Endothelial cell of umbilical vein (primary cell): ENCODE results near the gene REL. TPM values are rescaled to one million over a fixed set of nuclear protein-coding genes. Genes with fewer than 3 reads are reported as not detected.

ENCODE experiments used
- BruUV-seq: library from RNA; stranded (reverse); fragments of 400-500 nt; replicated peaks from 2 replicates; lab custom pipeline; 2021; lab: Mats Ljungman, UMichigan
- CTCF ChIA-PET: fragments of 300-600, 350-600 bp; sonication (Branson Sonifier 250); formaldehyde crosslinking; loops from one replicate; lab custom pipeline; 2021; ENCODE audit warnings: antibody characterized with exemption, inconsistent platforms; lab: Charles Lee
- POLR2A ChIA-PET: fragments of 300-600, 350-600 bp; sonication (Branson Sonifier 250); formaldehyde crosslinking; loops from one replicate; lab custom pipeline; 2021; ENCODE audit warnings: antibody characterized with exemption, inconsistent platforms; lab: Charles Lee
- DNase-seq: peaks from one replicate; pipeline ENCODE4 v3.0.0-alpha.2; 2011; ENCODE audit warnings: low read depth, low spot score
- FAIRE-seq: peaks from 2 replicates; lab custom pipeline; 2011; peaks lifted over from hg19 to GRCh38; lab: Jason Lieb, UNC
- H2AFZ ChIP-seq: 2 replicates; pipeline ENCODE4 v1.6.0; 2012; ENCODE audit warnings: low read depth, low read length, control low read depth, inconsistent platforms
- H3K27ac ChIP-seq: 2 replicates; pipeline ENCODE4 v1.5.1; 2011; ENCODE audit warnings: low read depth, mild to moderate bottlenecking, control low read depth, low read length, moderate library complexity; ENCODE audit not compliant: insufficient read depth
- H3K27me3 ChIP-seq, 2 experiments: 2 replicates each; pipeline versions ENCODE4 v1.6.0 to v1.6.1; 2011; ENCODE audit warnings: low read length in 2 of 2, mixed read lengths in 1 of 2; ENCODE audit not compliant: control insufficient read depth in 2 of 2, insufficient read depth in 2 of 2
- H3K36me3 ChIP-seq, 2 experiments: 2 replicates in 1 of 2; 3 replicates in 1 of 2; pipeline ENCODE4 v1.5.1; 2011; ENCODE audit warnings: low read length in 2 of 2, mild to moderate bottlenecking in 1 of 2, moderate library complexity in 1 of 2; ENCODE audit not compliant: control insufficient read depth in 2 of 2, insufficient read depth in 2 of 2; ENCODE audit errors: extremely low read depth in 1 of 2
- H3K4me1 ChIP-seq: 3 replicates; pipeline ENCODE4 v1.5.1; 2011; ENCODE audit warnings: mild to moderate bottlenecking, low read length; ENCODE audit not compliant: control insufficient read depth, insufficient read depth; ENCODE audit errors: extremely low read depth
- H3K4me2 ChIP-seq: 2 replicates; pipeline ENCODE4 v1.6.1; 2011; ENCODE audit warnings: low read length, control low read depth, mixed read lengths; ENCODE audit not compliant: insufficient read depth
- H3K4me3 ChIP-seq, 3 experiments: fragments of 200-600 bp in 1 of 3; sonication (generic), shearing (Covaris generic) in 1 of 3; replicated peaks in 1 of 3; 2 replicates each; pipeline ENCODE4 v1.5.1; 2011 to 2016; ENCODE audit warnings: control low read depth in 3 of 3, low read length in 3 of 3, mild to moderate bottlenecking in 2 of 3, inconsistent platforms in 1 of 3, low read depth in 1 of 3, moderate library complexity in 1 of 3; ENCODE audit not compliant: insufficient read depth in 1 of 3
- H3K79me2 ChIP-seq: 2 replicates; pipeline ENCODE4 v1.6.0; 2012; ENCODE audit warnings: low read length, inconsistent platforms; ENCODE audit not compliant: control insufficient read depth, insufficient read depth
- H3K9ac ChIP-seq: replicated peaks from 2 replicates; pipeline ENCODE3; 2011; ENCODE audit warnings: low read length, control low read depth; ENCODE audit not compliant: insufficient read depth; ENCODE audit errors: extremely low read depth
- H3K9me1 ChIP-seq: replicated peaks from 3 replicates; pipeline ENCODE4 v1.6.0; 2011; ENCODE audit warnings: mild to moderate bottlenecking, low read length; ENCODE audit not compliant: control insufficient read depth, insufficient read depth; ENCODE audit errors: extremely low read depth
- H3K9me3 ChIP-seq: replicated peaks from 2 replicates; pipeline ENCODE4 v1.5.1; 2012; ENCODE audit warnings: low read length, inconsistent platforms; ENCODE audit not compliant: control insufficient read depth, insufficient read depth
- H4K20me1 ChIP-seq: replicated peaks from 2 replicates; pipeline ENCODE3; 2011; ENCODE audit warnings: mild to moderate bottlenecking, low read length; ENCODE audit not compliant: control insufficient read depth, insufficient read depth; ENCODE audit errors: extremely low read depth
- CTCF ChIP-seq, 2 donors: IDR thresholded peaks; 1 replicate in 1 of 2; 2 replicates in 1 of 2; pipeline ENCODE4 v1.5.1; 2011; ENCODE audit warnings: low read length in 2 of 2, mild to moderate bottlenecking in 2 of 2, moderate library complexity in 2 of 2, control low read depth in 1 of 2, inconsistent platforms in 1 of 2, low read depth in 1 of 2; ENCODE audit not compliant: insufficient read depth in 1 of 2; ENCODE audit errors: extremely low read depth in 1 of 2
- EZH2 ChIP-seq: IDR thresholded peaks from 2 replicates; pipeline ENCODE4 v1.6.1; 2012; ENCODE audit warnings: borderline replicate concordance, low read depth, mild to moderate bottlenecking, moderate library complexity, low read length, inconsistent platforms; ENCODE audit not compliant: severe bottlenecking
- FOS ChIP-seq: IDR thresholded peaks from 2 replicates; pipeline ENCODE4 v1.6.1; 2011; ENCODE audit warnings: mild to moderate bottlenecking, low read length, moderate library complexity, borderline replicate concordance; ENCODE audit not compliant: insufficient read depth
- GATA2 ChIP-seq: IDR thresholded peaks from 2 replicates; pipeline ENCODE4 v1.7.0; 2011; ENCODE audit warnings: low read depth, mild to moderate bottlenecking, moderate library complexity, mixed read lengths, low read length; ENCODE audit not compliant: insufficient read length, insufficient read depth
- JUN ChIP-seq: IDR thresholded peaks from 2 replicates; pipeline ENCODE4 v1.6.1; 2011; ENCODE audit warnings: borderline replicate concordance, low read depth; ENCODE audit not compliant: insufficient read length, insufficient read depth
- MAX ChIP-seq: IDR thresholded peaks from 2 replicates; pipeline ENCODE4 v1.6.1; 2011; ENCODE audit not compliant: insufficient read depth, insufficient read length
- MYC ChIP-seq: IDR thresholded peaks from one replicate; pipeline ENCODE4 v1.6.1; 2011; ENCODE audit warnings: mild to moderate bottlenecking, low read depth, low read length
- POLR2A ChIP-seq: IDR thresholded peaks from 2 replicates; pipeline ENCODE4 v1.6.1; 2012; ENCODE audit warnings: low read depth, mild to moderate bottlenecking, control low read depth, low read length
- POLR2AphosphoS5 ChIP-seq: IDR thresholded peaks from 2 replicates; pipeline ENCODE4 v1.6.1; 2012; ENCODE audit warnings: low read depth, mild to moderate bottlenecking, control low read depth, low read length, moderate library complexity; ENCODE audit not compliant: insufficient read depth
- dilution Hi-C: fragments of 300-500 bp; cut with MboI; formaldehyde crosslinking; loops from one replicate; pipeline ENCODE4 v1.15.0; 2019; ENCODE audit warnings: low sequenced_read_pairs; ENCODE audit not compliant: extremely low pct_ligation_motif_present
- intact Hi-C: fragments of 100-400 bp; cut with micrococcal nuclease; formaldehyde crosslinking; loops from one replicate; pipeline ENCODE4 v1.10.0; 2022
- polyA plus RNA-seq, 4 experiments: library from polyadenylated mRNA; depleted of rRNA in 3 of 4; stranded (reverse) in 3 of 4; unstranded in 1 of 4; fragments of >200 nt; gene quantifications; 2 replicates each; pipeline versions ENCODE4 v1.2.1 to v1.2.3, GENCODE V29; 2011 to 2012; ENCODE audit warnings: missing spikeins in 1 of 4
- total RNA-seq: library from RNA; stranded (reverse); gene quantifications from 2 replicates; pipeline ENCODE4 v1.2.3, GENCODE V29; 2021

The REL gene
- total and polyA plus RNA-seq, 2 donors (not counting 3 experiments of a cell fraction or from before 2014, with no cell fraction given): 3.5 to 12.8 TPM

GRCh38 chr2:60853531-60853930 is 27.8 kb upstream of the REL start:
- H3K4me3 ChIP-seq: no peak overlapping the region
- POLR2A ChIA-PET: no interaction called here
- H3K27me3 ChIP-seq: peaks cover 0 to 3% of the 10 kb centered on the region in 2 experiments
- no peak overlapping the region for H3K9ac ChIP-seq
- no peak overlapping the region for H3K27ac ChIP-seq
- no peak overlapping the region for H3K4me2 ChIP-seq
- H3K9me3 ChIP-seq: no peaks in the 10 kb centered on the region
- no peaks in the 10 kb centered on the region for H4K20me1 ChIP-seq
- dilution Hi-C loops: no loop called here
- FAIRE-seq (no peak), DNase-seq (no peak)
- H3K36me3 ChIP-seq: no peaks in the 10 kb centered on the region
- no peaks in the 10 kb centered on the region for H3K9me1 ChIP-seq
- no peaks in the 10 kb centered on the region for H3K4me1 ChIP-seq
- intact Hi-C loops: no loop called here
- BruUV-seq: no TSS peak
- TF ChIP-seq MYC (no peak), EZH2 (no peak), CTCF (IDR thresholded peaks at IDR 0.05; ENCODE audit: extremely low read depth in 1 of 2, insufficient read depth in 1 of 2, low read depth in 1 of 2, low read length in 2 of 2) (no peak)
- no peaks in the 10 kb centered on the region for H3K79me2 ChIP-seq
- CTCF ChIA-PET: interaction anchor here (0.7 to 3.0 kb wide), 2 partner anchors 36 to 146 kb away, joined by 3 to 8 read pairs; no protein-coding TSS in a partner anchor
- H2AFZ ChIP-seq: no peak overlapping the region

- Histone ChIP-seq H4K20me1 (no peaks in the 10 kb centered on the region), H3K27me3 (peaks cover 0 to 3% of the 10 kb centered on the region in 2 experiments), H3K9me3 (no peaks in the 10 kb centered on the region), H3K4me3 (no peak overlapping the region), H3K27ac (no peak overlapping the region), H2AFZ (no peak overlapping the region), H3K4me2 (no peak overlapping the region), H3K9ac (no peak overlapping the region), H3K79me2 (no peaks in the 10 kb centered on the region), H3K4me1 (no peaks in the 10 kb centered on the region), H3K36me3 (no peaks in the 10 kb centered on the region), H3K9me1 (no peaks in the 10 kb centered on the region)
- no peak for DNase-seq
- no peak for FAIRE-seq
- POLR2A ChIA-PET: no interaction called here
- TF ChIP-seq POLR2AphosphoS5: no peak
- TF ChIP-seq JUN: no peak
- TF ChIP-seq EZH2: no peak
- TF ChIP-seq GATA2: no peak
- TF ChIP-seq MAX: no peak
- TF ChIP-seq MYC: no peak
- TF ChIP-seq POLR2A: no peak
- TF ChIP-seq FOS: no peak
- no peak for TF ChIP-seq CTCF (IDR thresholded peaks at IDR 0.05; ENCODE audit: extremely low read depth in 1 of 2, insufficient read depth in 1 of 2, low read depth in 1 of 2, low read length in 2 of 2)
- intact Hi-C loops (no loop called here), dilution Hi-C loops (no loop called here)
- BruUV-seq: no TSS peak
- CTCF ChIA-PET: interaction anchor here (1.4 kb wide), 1 partner anchor 18 kb away, joined by 3 read pairs; no protein-coding TSS in a partner anchor
Observed at GRCh38 chr2:60855989-60856669, 25.2 kb upstream of the REL start.
